ENCODE data around the gene PDCL3.

The PDCL3 gene

GRCh38 chr2:100556746-100557145 lies 6.0 kb upstream of the PDCL3 start:
- no peak for DNase-seq (ENCODE audit: low read depth)
- TF ChIP-seq, protein P1, sequence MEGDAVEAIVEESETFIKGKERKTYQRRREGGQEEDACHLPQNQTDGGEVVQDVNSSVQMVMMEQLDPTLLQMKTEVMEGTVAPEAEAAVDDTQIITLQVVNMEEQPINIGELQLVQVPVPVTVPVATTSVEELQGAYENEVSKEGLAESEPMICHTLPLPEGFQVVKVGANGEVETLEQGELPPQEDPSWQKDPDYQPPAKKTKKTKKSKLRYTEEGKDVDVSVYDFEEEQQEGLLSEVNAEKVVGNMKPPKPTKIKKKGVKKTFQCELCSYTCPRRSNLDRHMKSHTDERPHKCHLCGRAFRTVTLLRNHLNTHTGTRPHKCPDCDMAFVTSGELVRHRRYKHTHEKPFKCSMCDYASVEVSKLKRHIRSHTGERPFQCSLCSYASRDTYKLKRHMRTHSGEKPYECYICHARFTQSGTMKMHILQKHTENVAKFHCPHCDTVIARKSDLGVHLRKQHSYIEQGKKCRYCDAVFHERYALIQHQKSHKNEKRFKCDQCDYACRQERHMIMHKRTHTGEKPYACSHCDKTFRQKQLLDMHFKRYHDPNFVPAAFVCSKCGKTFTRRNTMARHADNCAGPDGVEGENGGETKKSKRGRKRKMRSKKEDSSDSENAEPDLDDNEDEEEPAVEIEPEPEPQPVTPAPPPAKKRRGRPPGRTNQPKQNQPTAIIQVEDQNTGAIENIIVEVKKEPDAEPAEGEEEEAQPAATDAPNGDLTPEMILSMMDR (IDR thresholded peaks at IDR 0.05; ENCODE audit: insufficient read depth, low read depth, low read length, missing control alignments) = no peak
- no peak overlapping the region for H3K4me3 ChIP-seq (ENCODE audit: low read length)

DNA sequence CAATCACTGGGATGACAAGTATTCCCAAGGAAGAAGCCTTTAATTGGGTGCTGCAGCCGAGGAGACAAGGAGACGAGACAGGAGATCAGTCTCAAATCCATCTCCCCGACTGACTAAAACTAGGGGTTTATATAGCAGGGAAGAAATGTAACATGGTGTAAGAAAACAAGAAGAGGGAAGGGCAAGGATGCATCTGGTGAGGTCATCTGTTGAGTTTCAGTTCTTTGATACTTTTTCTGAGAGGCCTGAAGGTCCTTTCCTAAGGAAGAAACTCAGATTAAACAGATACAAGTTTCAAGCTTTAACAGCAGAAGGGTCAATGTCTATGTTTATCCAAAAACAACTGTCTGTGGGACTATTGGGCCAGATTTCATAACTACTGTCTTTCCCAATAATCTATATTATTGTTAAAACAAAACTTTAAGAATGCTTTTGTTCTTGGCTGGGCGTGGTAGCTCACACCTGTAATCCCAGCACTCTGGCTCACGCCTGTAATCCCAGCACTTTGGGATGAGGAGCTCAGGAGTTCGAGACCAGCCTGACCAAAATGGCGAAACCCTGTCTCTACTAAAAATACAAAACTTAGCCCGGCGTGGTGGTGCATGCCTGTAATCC lies 2.5 kb upstream of the PDCL3 start:
- no peak for DNase-seq (ENCODE audit: low read depth)
- H3K4me3 ChIP-seq (ENCODE audit: low read length) = no peak overlapping the region
- TF ChIP-seq, protein P1 (IDR thresholded peaks at IDR 0.05; ENCODE audit: insufficient read depth, low read depth, low read length, missing control alignments) = no peak

- TF ChIP-seq, protein P1 (IDR thresholded peaks at IDR 0.05; ENCODE audit: insufficient read depth, low read depth, low read length, missing control alignments) = no peak
- DNase-seq (ENCODE audit: low read depth) = peak; percentile 46
- no peak overlapping the region for H3K4me3 ChIP-seq (ENCODE audit: low read length)
Measured at GRCh38 chr2:100561191-100561590, 1.6 kb upstream of the PDCL3 start.

GRCh38 chr2:100563407-100564247 lies 834 bp downstream of the PDCL3 start:
- TF ChIP-seq, protein P1 (IDR thresholded peaks at IDR 0.05; ENCODE audit: insufficient read depth, low read depth, low read length, missing control alignments) = no peak
- peak overlapping the region; percentile 93 for H3K4me3 ChIP-seq (ENCODE audit: low read length)
- DNase-seq (ENCODE audit: low read depth) = no peak

DNA sequence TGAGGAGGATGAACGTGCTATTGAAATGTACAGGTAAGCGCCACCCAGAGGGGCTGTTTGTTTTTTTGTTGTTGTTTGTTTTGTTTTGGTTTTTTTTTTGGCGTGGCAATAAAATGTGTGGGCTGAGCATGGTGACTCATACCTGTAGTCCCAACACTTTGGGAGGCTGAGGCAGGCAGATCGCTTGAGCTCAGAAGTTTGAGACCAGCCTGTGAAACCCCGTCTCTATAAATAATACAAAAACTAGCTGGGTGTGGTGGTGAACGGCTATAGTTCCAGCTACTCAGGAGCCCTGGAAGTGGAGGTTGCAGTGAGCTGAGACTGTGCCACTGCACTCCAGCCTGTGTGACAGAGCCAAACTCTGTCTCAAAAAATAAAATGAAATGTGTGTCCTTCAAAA lies 6.2 kb downstream of the PDCL3 start:
- H3K4me3 ChIP-seq (ENCODE audit: low read length) = no peak overlapping the region
- DNase-seq (ENCODE audit: low read depth) = no peak
- TF ChIP-seq, protein P1 (IDR thresholded peaks at IDR 0.05; ENCODE audit: insufficient read depth, low read depth, low read length, missing control alignments) = no peak

DNA sequence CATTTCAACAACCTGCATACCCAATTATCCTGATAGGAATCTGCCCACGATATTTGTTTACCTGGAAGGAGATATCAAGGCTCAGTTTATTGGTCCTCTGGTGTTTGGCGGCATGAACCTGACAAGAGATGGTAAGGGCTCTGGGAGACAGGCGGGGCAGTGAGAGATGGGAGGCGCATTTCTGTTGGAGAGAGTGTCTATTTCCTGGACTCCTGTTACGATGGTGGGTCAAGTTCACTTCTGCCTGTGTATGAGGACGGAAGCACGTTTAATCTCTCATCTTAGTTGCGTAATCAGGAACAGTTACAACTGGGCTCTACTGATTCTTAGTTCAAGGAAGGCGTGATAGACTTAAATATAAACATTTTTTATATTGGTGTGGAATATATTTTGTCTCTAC lies 8.9 kb downstream of the PDCL3 start:
- TF ChIP-seq, protein P1 (IDR thresholded peaks at IDR 0.05; ENCODE audit: insufficient read depth, low read depth, low read length, missing control alignments) = no peak
- DNase-seq (ENCODE audit: low read depth) = no peak
- H3K4me3 ChIP-seq (ENCODE audit: low read length) = no peak overlapping the region

All from epithelial cell of esophagus (primary cell).